H1 (cell line): ENCODE data around the gene GRIP2.

Experiments used
- CHD2 ChIP-seq: IDR thresholded peaks from 2 replicates; pipeline ENCODE4 v1.6.1; 2012; ENCODE audit warnings: low read length, improper control_type of control experiment
- CTCF ChIP-seq, 3 experiments: IDR thresholded peaks; 1 replicate in 2 of 3; 2 replicates in 1 of 3; pipeline versions ENCODE4 v1.5.1 to v1.6.1; 2011; ENCODE audit warnings: low read length in 3 of 3, mild to moderate bottlenecking in 3 of 3, inconsistent platforms in 2 of 3, low read depth in 1 of 3, moderate library complexity in 1 of 3; ENCODE audit not compliant: insufficient read depth in 1 of 3; ENCODE audit errors: control extremely low read depth in 1 of 3
- EP300 ChIP-seq, 2 experiments: IDR thresholded peaks; 1 replicate in 1 of 2; 2 replicates in 1 of 2; pipeline ENCODE4 v1.6.1; 2011 to 2012; ENCODE audit warnings: low read depth in 2 of 2, low read length in 2 of 2, mild to moderate bottlenecking in 2 of 2, borderline replicate concordance in 1 of 2, inconsistent platforms in 1 of 2, moderate library complexity in 1 of 2
- JUN ChIP-seq: IDR thresholded peaks from 2 replicates; pipeline ENCODE4 v1.6.1; 2011; ENCODE audit warnings: low read depth, mild to moderate bottlenecking, improper control_type of control experiment, low read length
- JUND ChIP-seq: IDR thresholded peaks from 2 replicates; pipeline ENCODE4 v1.6.1; 2011; ENCODE audit warnings: mild to moderate bottlenecking, improper control_type of control experiment, low read length
- KDM1A ChIP-seq: fragments of 200-600, 300-600 bp; sonication (generic); IDR thresholded peaks from 2 replicates; pipeline ENCODE4 v1.7.1; 2016; ENCODE audit warnings: mild to moderate bottlenecking, low read length, borderline replicate concordance
- MAFK ChIP-seq: IDR thresholded peaks from 2 replicates; pipeline ENCODE4 v1.6.1; 2012; ENCODE audit warnings: low read depth, mild to moderate bottlenecking, improper control_type of control experiment, low read length
- POLR2A ChIP-seq, 2 experiments: IDR thresholded peaks; 1 replicate in 1 of 2; 2 replicates in 1 of 2; pipeline ENCODE4 v1.6.1; 2011; ENCODE audit warnings: low read depth in 2 of 2, low read length in 2 of 2, mild to moderate bottlenecking in 2 of 2; ENCODE audit errors: control extremely low read depth in 1 of 2
- RAD21 ChIP-seq, 2 experiments: IDR thresholded peaks in 1 of 2; conservative IDR thresholded peaks in 1 of 2; 2 replicates each; pipeline ENCODE4 v1.6.1; 2011; ENCODE audit warnings: low read depth in 2 of 2, low read length in 2 of 2, improper control_type of control experiment in 1 of 2, inconsistent platforms in 1 of 2, mild to moderate bottlenecking in 1 of 2, moderate library complexity in 1 of 2
- RFX5 ChIP-seq: IDR thresholded peaks from 2 replicates; pipeline ENCODE4 v1.6.1; 2011; ENCODE audit warnings: low read depth, low read length, improper control_type of control experiment, borderline replicate concordance
- SP1 ChIP-seq: IDR thresholded peaks from 2 replicates; pipeline ENCODE4 v1.6.1; 2011; ENCODE audit warnings: low read depth, low read length
- USF2 ChIP-seq: IDR thresholded peaks from 2 replicates; pipeline ENCODE4 v1.6.1; 2011; ENCODE audit warnings: low read length, improper control_type of control experiment
- ZNF274 ChIP-seq: IDR thresholded peaks from 2 replicates; pipeline ENCODE4 v1.7.0; 2012; ENCODE audit warnings: low read length, borderline replicate concordance; ENCODE audit errors: extremely low read depth

- no peak for TF ChIP-seq JUN
- no peak for TF ChIP-seq CTCF (IDR thresholded peaks at IDR 0.05; ENCODE audit: control extremely low read depth in 1 of 3, insufficient read depth in 1 of 3, low read depth in 1 of 3, low read length in 3 of 3)
- no peak for TF ChIP-seq JUND
- TF ChIP-seq RFX5, result no peak
- no peak for TF ChIP-seq CHD2
- no peak for TF ChIP-seq EP300 (IDR thresholded peaks at IDR 0.05; ENCODE audit: borderline replicate concordance in 1 of 2, low read depth in 2 of 2, low read length in 2 of 2)
- no peak for TF ChIP-seq SP1
- TF ChIP-seq USF2, result no peak
- no peak for TF ChIP-seq KDM1A
- TF ChIP-seq MAFK, result no peak
- no peak for TF ChIP-seq RAD21 (IDR thresholded peaks at IDR 0.05 in 1 of 2, conservative IDR thresholded peaks at IDR 0.05 in 1 of 2; ENCODE audit: low read depth in 2 of 2, low read length in 2 of 2)
- TF ChIP-seq ZNF274, result no peak
- TF ChIP-seq POLR2A (IDR thresholded peaks at IDR 0.05; ENCODE audit: control extremely low read depth in 1 of 2, low read depth in 2 of 2, low read length in 2 of 2), result no peak
Measured at GRCh38 chr3:14517601-14518431, 22.3 kb downstream of the GRIP2 start.
